AG04449 (cell line): Measurements from ENCODE around the gene SCAMP5.
A peak's percentile ranks its signal among the peaks of the same experiment; 100 is the strongest.

Source experiments
- CTCF ChIA-PET: fragments of 350-600 bp; formaldehyde crosslinking; extraction: SDS; loops from one replicate; lab custom pipeline; 2021; ENCODE audit warnings: antibody characterized with exemption; lab: Yijun Ruan, JAX
- POLR2A ChIA-PET: fragments of 400-600, 350-600 bp; formaldehyde crosslinking; extraction: SDS; loops from one replicate; lab custom pipeline; 2020; ENCODE audit warnings: antibody characterized with exemption, inconsistent platforms; lab: Yijun Ruan, JAX
- DNase-seq: peaks from one replicate; pipeline ENCODE4 v3.0.0-alpha.2; 2010; ENCODE audit warnings: low read depth, low spot score
- H3K4me3 ChIP-seq: 2 replicates; pipeline ENCODE4 v1.5.1; 2011; ENCODE audit warnings: low read depth, mild to moderate bottlenecking, control low read depth, low read length
- TF ChIP-seq, protein P1 (sequence below): IDR thresholded peaks from one replicate; pipeline ENCODE4 v1.5.1; 2011; ENCODE audit warnings: mild to moderate bottlenecking, moderate library complexity, low read length, control low read depth, inconsistent platforms; ENCODE audit not compliant: insufficient read depth; ENCODE audit errors: missing control alignments

Gene SCAMP5

DNA sequence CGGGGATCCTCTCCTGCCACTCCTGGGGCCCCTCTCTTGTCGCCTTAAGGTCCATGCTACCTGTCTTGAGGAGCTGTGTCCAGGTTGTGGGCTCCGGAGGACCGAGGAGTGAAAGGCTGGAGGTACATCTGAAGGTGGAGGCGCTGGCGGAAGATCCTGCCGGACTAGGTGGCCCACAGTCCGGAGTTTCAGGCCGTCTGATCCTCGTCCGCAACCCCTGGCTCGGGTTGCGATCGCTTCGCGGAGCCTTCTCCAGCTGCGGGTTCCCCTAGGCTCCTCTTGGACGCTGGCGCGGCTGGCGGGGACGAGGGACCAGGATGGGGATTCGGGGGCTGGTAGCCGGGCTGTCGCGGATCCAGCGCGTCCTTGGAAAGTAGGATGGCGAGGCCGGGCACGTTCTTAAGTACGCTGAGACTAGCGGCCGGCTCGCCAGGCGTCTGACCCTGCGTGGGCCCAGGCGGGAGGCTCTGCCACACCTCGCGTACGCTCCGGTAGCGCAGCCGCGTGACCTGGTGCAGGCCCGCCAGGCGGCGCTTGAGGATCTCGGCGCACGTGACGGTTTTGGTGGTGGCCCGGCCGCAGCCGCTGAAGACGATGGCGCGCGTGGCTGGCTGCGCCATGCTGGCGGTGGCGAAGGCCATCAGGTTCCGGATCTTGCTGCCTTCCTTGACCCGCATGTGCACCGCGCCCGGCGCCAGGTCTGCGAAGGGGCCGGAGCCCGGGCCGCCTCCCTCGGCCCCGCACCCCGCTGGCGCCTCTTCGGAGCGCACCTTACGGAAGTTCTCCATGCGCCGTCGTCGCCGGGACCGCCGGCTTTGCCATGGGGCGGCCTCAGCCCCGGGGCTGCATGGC is 39.3 kb upstream of the SCAMP5 start:
- H3K4me3 ChIP-seq = peak overlapping the region; percentile 56
- POLR2A ChIA-PET = no interaction called here
- DNase-seq = no peak
- CTCF ChIA-PET = interaction anchor here (0.9 to 24.4 kb wide), 8 partner anchors 9 to 583 kb away, joined by 3 to 644 read pairs (median 4); partner anchors contain the start of gene CSK
- TF ChIP-seq, protein P1, sequence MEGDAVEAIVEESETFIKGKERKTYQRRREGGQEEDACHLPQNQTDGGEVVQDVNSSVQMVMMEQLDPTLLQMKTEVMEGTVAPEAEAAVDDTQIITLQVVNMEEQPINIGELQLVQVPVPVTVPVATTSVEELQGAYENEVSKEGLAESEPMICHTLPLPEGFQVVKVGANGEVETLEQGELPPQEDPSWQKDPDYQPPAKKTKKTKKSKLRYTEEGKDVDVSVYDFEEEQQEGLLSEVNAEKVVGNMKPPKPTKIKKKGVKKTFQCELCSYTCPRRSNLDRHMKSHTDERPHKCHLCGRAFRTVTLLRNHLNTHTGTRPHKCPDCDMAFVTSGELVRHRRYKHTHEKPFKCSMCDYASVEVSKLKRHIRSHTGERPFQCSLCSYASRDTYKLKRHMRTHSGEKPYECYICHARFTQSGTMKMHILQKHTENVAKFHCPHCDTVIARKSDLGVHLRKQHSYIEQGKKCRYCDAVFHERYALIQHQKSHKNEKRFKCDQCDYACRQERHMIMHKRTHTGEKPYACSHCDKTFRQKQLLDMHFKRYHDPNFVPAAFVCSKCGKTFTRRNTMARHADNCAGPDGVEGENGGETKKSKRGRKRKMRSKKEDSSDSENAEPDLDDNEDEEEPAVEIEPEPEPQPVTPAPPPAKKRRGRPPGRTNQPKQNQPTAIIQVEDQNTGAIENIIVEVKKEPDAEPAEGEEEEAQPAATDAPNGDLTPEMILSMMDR = peak; percentile 54

DNA sequence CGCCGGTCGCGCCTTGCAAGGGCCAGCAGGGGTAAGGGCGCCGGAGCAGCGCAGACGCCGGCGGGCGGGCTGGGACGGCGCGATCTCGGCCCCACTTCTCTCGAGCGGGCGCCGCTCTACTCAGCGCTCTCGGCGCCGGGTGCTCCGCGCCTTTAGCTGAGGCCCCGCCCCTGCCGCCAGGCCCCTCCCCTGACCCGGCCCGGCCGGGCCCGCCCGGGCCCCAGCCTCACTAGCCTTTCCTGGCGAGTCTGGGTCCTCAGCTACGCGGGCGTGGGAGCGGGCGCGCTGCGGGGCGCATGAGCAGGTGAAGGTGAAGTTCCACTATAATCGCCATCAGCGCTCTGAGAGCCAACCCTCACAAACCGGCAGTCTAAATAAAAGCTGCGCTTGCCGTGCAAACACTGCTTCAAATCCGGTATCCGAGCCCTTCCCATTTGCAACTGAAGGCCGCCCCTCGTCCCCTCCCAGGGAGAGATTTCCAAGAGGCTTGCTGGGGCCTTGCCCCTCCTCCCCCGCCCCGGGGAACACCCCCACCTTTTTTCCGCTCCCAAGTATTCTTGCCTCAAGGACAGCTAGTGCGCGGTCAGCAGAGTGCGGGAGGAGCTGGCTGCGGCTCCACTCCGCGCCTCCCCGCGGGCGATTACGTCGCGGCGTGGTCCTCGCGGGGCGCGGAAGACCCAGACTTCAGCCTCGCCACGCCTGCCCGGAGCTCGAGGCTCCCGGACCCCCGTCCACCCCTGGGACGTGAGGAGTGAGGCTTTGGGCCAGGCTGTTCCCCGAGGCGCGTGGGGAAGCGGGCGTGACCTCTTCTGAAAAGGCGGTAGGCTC is 38.5 kb upstream of the SCAMP5 start, which contains the start of gene RPP25:
RPP25 (minus strand) TSS at position 125 of the 828 bp plus-strand sequence. CDS start 189 bp downstream, outside the sequence.
- no peak for DNase-seq

DNA sequence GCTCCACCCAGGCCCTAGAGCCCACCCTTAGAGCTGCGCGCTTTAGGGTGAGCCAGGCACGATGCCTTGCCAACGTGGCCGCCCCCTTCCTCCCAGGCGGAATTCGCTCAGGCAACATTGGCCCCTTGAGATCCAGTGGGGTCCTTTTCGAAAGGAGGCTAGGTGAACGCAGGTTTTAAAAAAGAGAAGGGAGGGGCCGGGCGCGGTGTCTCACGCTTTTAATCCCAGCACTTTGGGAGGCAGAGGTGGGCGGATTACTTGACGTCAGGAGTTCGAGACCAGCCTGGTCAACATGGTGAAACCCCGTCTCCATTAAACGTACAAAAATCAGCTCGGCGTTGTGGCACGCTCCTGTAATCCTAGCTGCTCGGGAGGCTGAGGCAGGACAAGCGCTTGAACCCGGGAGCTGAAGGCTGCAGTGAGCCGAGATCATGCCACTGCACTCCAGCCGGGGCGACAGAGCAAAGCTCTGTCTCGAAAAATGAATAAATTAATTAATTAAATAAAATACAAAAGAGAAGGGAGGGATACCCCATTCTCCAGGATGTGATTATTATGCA is 37.8 kb upstream of the SCAMP5 start:
- no peak for DNase-seq
- TF ChIP-seq, protein P1 = no peak
- ChIA-PET POLR2A (interaction anchor here (1.0 kb wide), 1 partner anchor 19 kb away, joined by 3 read pairs; no protein-coding TSS in a partner anchor), CTCF (interaction anchor here (0.9 to 24.4 kb wide), 9 partner anchors 7 to 326 kb away, joined by 3 to 644 read pairs (median 3); partner anchors contain the start of genes C15orf39 and CSK)
- peak overlapping the region; percentile 56 for H3K4me3 ChIP-seq

More for the DNA sequence above, 38.5 kb upstream of the SCAMP5 start, which contains the start of gene RPP25:
- ChIA-PET POLR2A (interaction anchor here (0.6 to 1.0 kb wide), 2 partner anchors 18 to 65 kb away, joined by 3 read pairs; no protein-coding TSS in a partner anchor), CTCF (interaction anchor here (0.9 to 24.4 kb wide), 10 partner anchors 7 to 325 kb away, joined by 3 to 644 read pairs (median 4); partner anchors contain the start of genes C15orf39 and CSK)
- peak within 1 kb of the TSS; percentile 56 for H3K4me3 ChIP-seq
- TF ChIP-seq, protein P1 = no peak

DNA sequence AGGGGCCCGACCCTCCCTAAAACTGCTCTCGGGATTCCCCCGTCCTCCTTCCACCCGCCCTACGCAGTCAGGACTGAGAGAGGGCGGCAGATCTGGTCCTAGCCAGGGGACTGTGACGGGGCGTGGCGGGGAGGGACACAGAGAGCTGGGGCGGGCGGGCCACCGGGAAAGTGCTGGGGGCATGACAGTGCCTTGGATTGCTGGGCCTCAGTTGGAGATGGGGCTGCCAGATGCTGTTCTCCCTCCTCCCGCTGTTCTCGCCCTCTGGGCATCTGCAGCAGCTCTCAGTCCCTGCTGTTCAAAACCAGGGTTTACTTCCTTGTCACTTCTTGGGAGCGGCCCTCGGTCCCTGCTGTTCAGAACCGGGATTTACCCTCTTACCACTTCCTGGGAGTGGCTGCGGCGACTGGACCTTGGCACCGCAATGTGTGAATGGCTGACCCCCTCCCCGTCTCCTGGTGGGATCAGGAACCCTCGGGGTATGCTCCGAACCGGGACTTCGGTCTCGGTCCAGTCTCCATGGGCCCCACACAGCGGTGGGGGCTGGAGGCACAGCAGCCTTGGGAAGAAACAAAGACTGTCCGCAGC is 36.9 kb upstream of the SCAMP5 start:
- ChIA-PET CTCF (interaction anchor here (1.0 to 24.4 kb wide), 3 partner anchors 8 to 180 kb away, joined by 3 to 644 read pairs (median 79); partner anchors contain the start of gene CSK), POLR2A (no interaction called here)
- no peak for DNase-seq
- TF ChIP-seq, protein P1 = no peak
- peak overlapping the region; percentile 42 for H3K4me3 ChIP-seq

DNA sequence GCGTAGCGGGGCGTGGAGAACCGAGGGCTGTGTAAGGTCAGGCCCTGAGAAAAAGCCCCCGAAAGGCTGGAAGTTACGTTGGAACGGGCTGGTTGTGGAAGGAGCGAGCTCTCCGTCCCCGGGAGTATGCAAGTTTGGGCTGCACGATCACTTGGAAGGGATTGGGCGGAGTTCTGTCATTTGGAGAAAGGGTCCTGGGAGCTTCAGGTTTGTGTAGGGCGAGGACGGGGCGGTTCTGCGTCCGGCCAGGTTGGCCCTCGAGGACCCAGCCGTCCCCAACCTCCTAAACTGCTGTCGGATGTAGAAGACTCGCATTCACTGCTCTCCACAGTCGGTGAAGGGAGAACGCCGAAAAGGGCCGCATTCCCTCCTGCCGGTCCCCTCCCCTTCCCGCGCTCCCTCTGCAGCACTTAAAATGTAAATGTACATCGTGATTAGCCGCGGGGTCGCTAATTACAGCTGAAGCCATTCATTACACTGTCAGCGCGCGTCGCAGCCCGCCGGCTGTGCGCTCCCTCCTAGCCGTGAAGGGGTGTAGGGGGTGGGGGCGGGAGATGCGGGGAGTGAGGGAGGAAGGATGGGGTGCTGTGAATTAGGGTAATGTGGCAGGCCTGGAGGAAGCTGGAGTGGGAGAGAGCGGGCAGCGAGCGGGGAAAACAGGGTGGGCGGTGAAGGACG is 36.3 kb upstream of the SCAMP5 start:
- H3K4me3 ChIP-seq = peak overlapping the region; percentile 42
- DNase-seq = no peak
- TF ChIP-seq, protein P1 = no peak
- ChIA-PET POLR2A (no interaction called here), CTCF (interaction anchor here (1.0 to 24.4 kb wide), 4 partner anchors 9 to 244 kb away, joined by 3 to 644 read pairs (median 41); partner anchors contain the start of gene CSK)
